Activated CD8-positive, alpha-beta memory T cell treated with anti-CD3 and anti-CD28 coated beads for 36 hours (primary cell): ENCODE results near the gene ZC3H12A. TPM values are rescaled to one million over a fixed set of nuclear protein-coding genes. Genes with fewer than 3 reads are reported as not detected.

Source experiments
- CTCF ChIA-PET: fragments of 350-600 bp; sonication (Branson Sonifier 250); formaldehyde crosslinking; loops from one replicate; lab custom pipeline; 2021; ENCODE audit warnings: antibody characterized with exemption; lab: Charles Lee
- POLR2A ChIA-PET: fragments of 350-600 bp; sonication (Branson Sonifier 250); formaldehyde crosslinking; loops from one replicate; lab custom pipeline; 2021; ENCODE audit warnings: antibody characterized with exemption; lab: Charles Lee
- total RNA-seq, 2 experiments: library from RNA; stranded (reverse); gene quantifications; one replicate each; pipeline ENCODE4 v1.2.3, GENCODE V29; 2021

ZC3H12A gene
- total RNA-seq, 2 experiments from 2014 or later: 33.5 to 36.2 TPM

GRCh38 chr1:37475380-37476086 lies 1.2 kb downstream of the ZC3H12A start:
- CTCF ChIA-PET: interaction anchor here (0.7 to 5.6 kb wide), 5 partner anchors 11 to 78 kb away, joined by 3 to 45 read pairs (median 3); partner anchors contain the start of genes MEAF6 and SNIP1
- POLR2A ChIA-PET: interaction anchor here (1.2 to 6.8 kb wide), 6 partner anchors 10 to 214 kb away, joined by 5 to 55 read pairs (median 7); partner anchors contain the start of genes MEAF6 and SNIP1

DNA sequence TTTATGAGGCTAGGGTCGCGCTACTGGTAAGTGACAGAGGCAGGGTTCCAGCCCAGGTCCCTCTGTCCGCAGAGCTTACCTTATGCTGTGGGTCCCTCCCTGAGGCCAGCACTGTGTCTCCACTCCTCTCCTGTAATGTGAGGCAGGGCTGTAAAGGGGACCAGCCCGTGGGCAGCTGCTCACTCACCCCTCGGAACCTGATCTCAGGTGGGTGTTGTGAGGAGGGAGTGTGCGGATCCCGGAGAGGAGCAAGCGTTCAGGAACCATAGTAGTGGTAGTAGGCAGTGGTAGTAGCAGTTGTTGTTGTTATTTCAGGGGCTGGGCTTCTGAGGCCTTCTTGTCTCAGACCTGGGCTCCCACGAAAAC lies 1.7 kb downstream of the ZC3H12A start:
- ChIA-PET CTCF (interaction anchor here (1.0 to 5.6 kb wide), 3 partner anchors 10 to 38 kb away, joined by 3 to 45 read pairs (median 7); partner anchors contain the start of gene MEAF6), POLR2A (interaction anchor here (1.2 to 6.8 kb wide), 5 partner anchors 10 to 214 kb away, joined by 5 to 55 read pairs (median 8); partner anchors contain the start of genes MEAF6 and SNIP1)

DNA sequence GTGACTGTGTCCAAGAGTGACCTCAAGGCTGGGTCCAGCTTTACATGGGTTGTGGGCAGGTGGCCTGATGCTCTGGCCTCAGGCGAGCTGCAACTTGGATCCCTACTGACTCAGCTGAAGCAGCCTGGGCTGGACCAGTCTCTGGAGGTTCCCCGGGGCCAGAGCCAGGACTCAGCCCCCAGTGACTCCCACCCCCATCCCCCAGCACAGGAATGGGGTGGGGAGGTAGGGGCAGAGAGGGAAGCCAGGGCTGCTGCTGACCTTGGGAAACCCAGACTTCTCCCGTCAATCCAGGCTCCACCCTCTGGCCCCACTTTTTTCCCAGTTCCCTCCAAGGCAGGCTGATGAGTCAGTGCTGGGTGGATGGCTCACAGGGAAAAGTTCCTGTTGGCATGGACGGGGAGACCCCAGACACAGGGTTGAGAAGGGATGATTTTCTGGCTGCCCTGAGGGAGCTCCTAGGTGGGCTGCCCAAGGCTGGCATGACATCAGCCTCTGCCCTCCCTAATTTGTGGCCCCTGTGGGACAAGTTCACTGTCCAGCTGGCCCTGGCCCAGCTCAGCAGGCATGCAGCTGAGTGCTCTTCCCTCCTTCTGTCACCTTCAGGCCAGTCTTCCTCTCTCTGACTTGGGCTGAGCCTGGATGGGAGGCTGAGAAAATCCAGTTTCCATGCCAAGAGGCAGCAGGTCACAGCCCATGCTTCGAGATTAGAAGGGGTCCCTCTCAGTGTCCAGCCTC lies 2.2 kb downstream of the ZC3H12A start:
- POLR2A ChIA-PET: interaction anchor here (0.6 to 6.8 kb wide), 6 partner anchors 9 to 1158 kb away, joined by 3 to 55 read pairs (median 8); partner anchors contain the start of genes MEAF6 and SNIP1
- CTCF ChIA-PET: interaction anchor here (0.9 to 5.6 kb wide), 4 partner anchors 9 to 23 kb away, joined by 3 to 45 read pairs (median 4); no protein-coding TSS in a partner anchor

DNA sequence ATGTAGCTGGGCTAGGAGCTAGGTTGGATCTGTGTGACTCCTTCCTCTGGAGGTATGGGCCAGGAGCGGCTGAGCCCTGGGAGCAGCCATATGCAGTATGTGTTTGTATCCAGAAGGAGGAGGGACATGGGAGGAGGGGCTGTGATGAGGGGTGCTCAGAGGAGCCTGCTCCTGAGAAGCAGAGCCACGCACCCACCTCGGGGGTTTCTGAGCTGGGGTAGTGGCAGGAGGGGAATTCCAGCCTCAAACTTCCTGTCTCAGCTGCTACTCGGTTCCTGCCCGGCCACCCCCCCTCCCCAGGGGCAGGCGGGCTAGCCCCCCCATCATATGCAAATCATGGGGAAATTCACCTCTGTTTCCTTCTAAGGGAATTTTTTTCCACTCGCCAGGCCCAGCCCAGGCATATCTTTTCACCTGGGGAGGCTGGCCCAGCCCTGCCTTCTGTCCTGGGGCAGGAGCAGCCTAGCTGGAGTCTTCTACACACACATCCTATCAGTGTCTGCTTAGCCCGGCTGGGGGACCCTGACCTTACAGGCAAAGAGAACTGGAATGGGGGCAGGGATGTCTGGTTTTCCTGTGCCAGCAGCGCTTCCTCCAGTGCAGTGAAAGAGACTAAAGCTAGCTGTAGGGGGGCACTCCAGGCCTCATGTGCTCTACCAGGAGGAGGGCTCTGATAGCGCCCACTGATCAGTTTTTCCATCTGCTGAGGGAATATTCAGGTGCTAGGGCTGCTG lies 3.0 kb downstream of the ZC3H12A start:
- ChIA-PET POLR2A (interaction anchor here (0.6 to 6.8 kb wide), 4 partner anchors 9 to 1158 kb away, joined by 3 to 55 read pairs (median 6); partner anchors contain the start of gene MEAF6), CTCF (interaction anchor here (0.9 to 5.6 kb wide), 5 partner anchors 9 to 43 kb away, joined by 3 to 45 read pairs (median 3); no protein-coding TSS in a partner anchor)

DNA sequence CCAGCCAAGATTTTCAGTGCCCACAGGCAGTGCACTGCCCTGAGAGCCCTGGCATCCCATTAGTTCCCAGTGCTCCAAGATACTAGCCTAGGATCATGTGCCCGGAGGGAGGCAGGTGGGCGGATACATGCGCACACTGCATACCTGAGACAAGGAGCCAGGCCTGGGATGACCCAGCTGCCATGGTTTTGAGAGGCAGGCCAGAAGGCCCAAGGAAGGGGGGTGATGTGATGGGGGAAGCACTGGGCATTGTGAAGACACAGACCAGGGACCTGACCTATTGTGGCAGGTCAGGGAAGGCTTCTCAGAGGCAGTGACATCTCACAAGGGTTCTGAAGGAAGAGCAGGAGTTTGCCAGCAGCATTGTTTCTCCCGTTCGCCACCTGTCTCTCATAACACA lies 3.6 kb downstream of the ZC3H12A start:
- ChIA-PET CTCF (interaction anchor here (0.6 to 5.6 kb wide), 6 partner anchors 9 to 1707 kb away, joined by 3 to 45 read pairs (median 4); no protein-coding TSS in a partner anchor), POLR2A (interaction anchor here (0.7 to 6.8 kb wide), 4 partner anchors 8 to 36 kb away, joined by 3 to 55 read pairs (median 6); partner anchors contain the start of gene MEAF6)

DNA sequence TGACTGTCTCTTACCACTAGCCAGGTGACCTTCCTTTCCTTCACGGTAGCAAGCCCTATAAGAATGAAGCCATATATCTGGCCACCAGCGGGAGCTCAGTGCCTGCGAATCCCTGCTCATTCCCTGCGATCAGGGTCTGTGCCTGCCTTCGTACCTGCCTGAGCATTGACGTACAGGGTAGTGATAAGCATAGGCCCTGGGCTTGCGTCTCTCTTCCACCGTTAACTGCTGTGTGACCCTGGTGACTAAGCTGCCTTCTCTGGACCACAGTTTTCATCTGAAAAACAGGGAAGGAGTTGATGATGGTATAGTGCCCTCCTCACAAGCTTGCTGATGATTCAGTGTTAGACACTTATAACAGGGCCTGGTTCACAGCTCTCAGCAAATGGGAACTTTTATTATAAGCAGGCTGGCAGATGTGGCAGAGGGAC lies 4.1 kb downstream of the ZC3H12A start:
- ChIA-PET CTCF (interaction anchor here (0.6 to 5.6 kb wide), 6 partner anchors 8 to 1707 kb away, joined by 3 to 45 read pairs (median 4); partner anchors contain the start of gene MEAF6), POLR2A (interaction anchor here (0.7 to 6.8 kb wide), 4 partner anchors 7 to 36 kb away, joined by 3 to 55 read pairs (median 6); partner anchors contain the start of gene MEAF6)

DNA sequence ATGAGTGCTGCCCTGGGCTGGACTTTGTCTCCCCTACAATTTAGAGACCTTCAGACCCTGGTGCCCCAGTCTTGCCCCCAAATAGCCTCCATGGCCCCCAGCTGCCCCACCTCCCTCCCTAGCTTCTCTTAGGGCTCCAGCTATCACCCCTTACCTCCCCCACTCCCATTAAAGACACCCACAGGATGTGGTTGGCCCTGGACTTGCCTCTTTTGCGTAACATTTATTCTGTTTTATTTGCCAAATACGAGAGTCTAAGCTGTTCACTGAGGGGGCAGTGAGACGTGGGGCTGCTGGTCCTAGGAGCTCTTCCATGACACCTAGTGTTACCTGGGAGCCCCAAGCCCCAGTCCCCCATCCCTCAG lies 4.5 kb downstream of the ZC3H12A start:
- POLR2A ChIA-PET: interaction anchor here (0.8 to 6.8 kb wide), 4 partner anchors 7 to 1094 kb away, joined by 3 to 55 read pairs (median 6); partner anchors contain the start of gene MEAF6
- CTCF ChIA-PET: interaction anchor here (1.6 to 5.6 kb wide), 4 partner anchors 8 to 44 kb away, joined by 3 to 45 read pairs (median 6); partner anchors contain the start of gene MEAF6

DNA sequence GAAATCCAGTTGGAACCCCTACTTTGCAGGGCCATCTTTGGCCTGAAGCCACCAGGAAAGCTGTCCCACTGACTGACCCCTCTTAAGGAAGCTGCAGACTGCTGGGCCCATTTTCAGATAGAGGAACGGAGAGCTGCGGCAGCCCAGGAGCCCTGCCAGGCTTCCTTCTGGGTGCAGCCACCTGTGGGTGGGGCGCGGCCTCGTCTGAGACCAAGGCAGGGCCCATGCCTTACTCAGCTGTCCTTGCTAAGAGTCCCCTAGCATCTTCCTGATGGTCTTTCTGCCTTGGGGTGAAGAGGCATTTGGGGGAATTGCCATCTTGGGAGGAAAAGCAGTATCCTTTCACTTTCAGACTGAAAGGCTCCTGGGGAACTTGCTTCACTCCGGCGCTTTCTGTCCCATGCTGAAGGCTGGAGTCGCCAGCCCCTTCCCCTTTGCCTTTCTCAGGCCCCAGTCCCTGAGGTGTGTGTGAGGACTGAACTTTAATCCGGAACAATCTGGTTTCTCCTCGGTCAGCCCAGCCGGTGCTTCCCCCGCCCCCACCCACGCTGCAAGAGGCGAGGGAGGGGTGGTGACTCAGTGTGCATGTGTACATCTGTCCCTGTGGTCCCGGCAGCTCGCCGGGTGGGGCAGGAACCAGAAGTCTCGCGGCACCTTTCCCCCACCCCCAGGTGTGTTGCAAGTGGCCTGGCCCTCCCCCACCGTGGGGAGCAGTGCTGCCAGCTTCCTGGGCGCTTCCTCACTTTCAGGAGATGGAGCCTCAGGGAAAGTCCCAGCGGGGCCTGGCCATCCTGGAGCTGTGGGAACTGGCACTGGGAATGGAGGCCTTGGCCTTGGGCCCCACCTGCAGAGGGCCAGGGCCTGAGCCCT lies 5.1 kb downstream of the ZC3H12A start:
- ChIA-PET CTCF (interaction anchor here (1.6 to 5.6 kb wide), 4 partner anchors 7 to 45 kb away, joined by 3 to 45 read pairs (median 6); partner anchors contain the start of gene MEAF6), POLR2A (interaction anchor here (0.8 to 6.8 kb wide), 5 partner anchors 6 to 1095 kb away, joined by 3 to 55 read pairs (median 4); partner anchors contain the start of gene MEAF6)

GRCh38 chr1:37480125-37480466 lies 5.7 kb downstream of the ZC3H12A start:
- ChIA-PET POLR2A (interaction anchor here (1.0 to 1.1 kb wide), 3 partner anchors 34 to 210 kb away, joined by 3 to 4 read pairs (median 3); partner anchors contain the start of gene MEAF6), CTCF (interaction anchor here (2.5 kb wide), 1 partner anchor 25 kb away, joined by 7 read pairs; no protein-coding TSS in a partner anchor)

DNA sequence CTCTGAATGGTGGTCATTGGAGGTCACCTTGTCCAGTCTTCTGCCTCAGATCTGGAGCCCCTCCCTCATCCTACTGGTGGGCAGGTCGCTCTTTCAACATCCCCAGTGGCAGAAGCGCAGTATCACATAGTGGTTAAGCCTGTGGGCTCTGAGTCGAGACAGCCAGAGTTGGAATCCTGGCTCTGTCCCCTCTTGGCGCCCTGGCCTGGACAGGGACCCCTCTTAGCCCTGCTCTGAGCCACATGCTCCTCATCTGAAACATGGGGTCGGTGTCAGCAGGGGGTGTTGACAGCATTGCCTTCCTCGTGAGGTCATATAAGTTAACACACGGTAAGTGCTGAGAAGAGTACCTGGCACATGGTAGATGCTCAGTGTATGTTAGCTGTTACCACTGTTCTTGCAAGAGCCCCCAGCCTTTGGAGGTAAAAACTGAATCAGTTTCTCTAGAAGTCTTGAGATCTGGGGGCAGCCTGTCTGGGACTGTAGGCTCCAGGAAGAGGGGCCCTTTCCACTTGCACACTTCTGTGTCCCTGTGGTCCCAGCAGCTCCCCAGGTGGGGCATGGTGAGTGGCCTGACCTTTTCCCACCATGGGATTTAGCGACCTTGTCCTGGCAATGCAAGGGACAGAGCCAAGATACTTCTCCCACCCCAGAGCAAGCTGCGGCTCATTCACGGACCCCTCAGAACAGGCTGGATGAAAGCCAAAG lies 6.4 kb downstream of the ZC3H12A start:
- ChIA-PET CTCF (interaction anchor here (1.1 kb wide), 1 partner anchor 13 kb away, joined by 3 read pairs; no protein-coding TSS in a partner anchor), POLR2A (no interaction called here)

- POLR2A ChIA-PET: no interaction called here
- CTCF ChIA-PET: interaction anchor here (1.1 to 2.5 kb wide), 3 partner anchors 8 to 26 kb away, joined by 3 to 12 read pairs (median 3); no protein-coding TSS in a partner anchor
Measured at GRCh38 chr1:37481289-37482003, 7.1 kb downstream of the ZC3H12A start.

- POLR2A ChIA-PET: no interaction called here
- CTCF ChIA-PET: interaction anchor here (1.1 to 2.5 kb wide), 3 partner anchors 9 to 27 kb away, joined by 3 to 12 read pairs (median 3); no protein-coding TSS in a partner anchor
Measured at GRCh38 chr1:37482004-37482785, 7.8 kb downstream of the ZC3H12A start.

DNA sequence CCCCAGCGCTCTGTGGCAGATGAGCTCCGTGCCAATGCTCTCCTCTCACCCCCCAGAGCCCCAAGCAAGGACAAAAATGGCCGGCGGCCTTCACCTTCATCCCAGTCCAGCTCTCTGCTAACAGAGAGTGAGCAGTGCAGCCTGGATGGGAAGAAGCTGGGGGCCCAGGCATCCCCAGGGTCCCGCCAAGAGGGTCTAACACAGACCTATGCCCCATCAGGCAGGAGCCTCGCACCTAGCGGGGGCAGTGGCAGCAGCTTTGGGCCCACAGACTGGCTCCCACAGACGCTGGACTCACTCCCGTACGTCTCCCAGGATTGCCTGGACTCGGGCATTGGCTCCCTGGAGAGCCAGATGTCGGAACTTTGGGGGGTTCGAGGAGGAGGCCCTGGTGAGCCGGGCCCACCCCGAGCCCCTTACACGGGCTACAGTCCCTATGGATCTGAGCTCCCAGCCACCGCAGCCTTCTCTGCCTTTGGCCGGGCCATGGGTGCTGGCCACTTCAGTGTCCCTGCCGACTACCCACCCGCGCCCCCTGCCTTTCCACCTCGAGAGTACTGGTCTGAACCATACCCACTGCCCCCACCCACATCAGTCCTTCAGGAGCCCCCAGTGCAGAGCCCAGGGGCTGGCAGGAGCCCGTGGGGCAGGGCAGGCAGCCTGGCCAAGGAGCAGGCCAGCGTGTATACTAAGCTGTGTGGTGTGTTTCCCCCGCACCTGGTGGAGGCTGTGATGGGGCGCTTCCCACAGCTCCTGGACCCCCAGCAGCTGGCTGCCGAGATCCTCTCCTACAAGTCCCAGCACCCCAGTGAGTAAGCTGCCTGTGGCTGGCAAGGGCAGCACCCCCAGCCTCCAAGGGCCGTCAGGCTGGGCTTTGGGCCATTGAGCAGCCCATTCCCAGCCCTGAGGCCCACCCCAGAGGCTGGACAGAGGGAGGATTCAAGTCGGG lies 8.7 kb downstream of the ZC3H12A start:
- POLR2A ChIA-PET: no interaction called here

More for the DNA sequence above, 8.7 kb downstream of the ZC3H12A start:
- CTCF ChIA-PET: interaction anchor here (1.5 to 2.5 kb wide), 2 partner anchors 10 to 28 kb away, joined by 3 to 12 read pairs; no protein-coding TSS in a partner anchor
